Measurements from ENCODE around the gene HSPB9. TPM values are rescaled to one million over a fixed set of nuclear protein-coding genes. Genes with fewer than 3 reads are reported as not detected.

The HSPB9 gene
- total RNA-seq, 2 experiments from 2014 or later, result not detected

DNA sequence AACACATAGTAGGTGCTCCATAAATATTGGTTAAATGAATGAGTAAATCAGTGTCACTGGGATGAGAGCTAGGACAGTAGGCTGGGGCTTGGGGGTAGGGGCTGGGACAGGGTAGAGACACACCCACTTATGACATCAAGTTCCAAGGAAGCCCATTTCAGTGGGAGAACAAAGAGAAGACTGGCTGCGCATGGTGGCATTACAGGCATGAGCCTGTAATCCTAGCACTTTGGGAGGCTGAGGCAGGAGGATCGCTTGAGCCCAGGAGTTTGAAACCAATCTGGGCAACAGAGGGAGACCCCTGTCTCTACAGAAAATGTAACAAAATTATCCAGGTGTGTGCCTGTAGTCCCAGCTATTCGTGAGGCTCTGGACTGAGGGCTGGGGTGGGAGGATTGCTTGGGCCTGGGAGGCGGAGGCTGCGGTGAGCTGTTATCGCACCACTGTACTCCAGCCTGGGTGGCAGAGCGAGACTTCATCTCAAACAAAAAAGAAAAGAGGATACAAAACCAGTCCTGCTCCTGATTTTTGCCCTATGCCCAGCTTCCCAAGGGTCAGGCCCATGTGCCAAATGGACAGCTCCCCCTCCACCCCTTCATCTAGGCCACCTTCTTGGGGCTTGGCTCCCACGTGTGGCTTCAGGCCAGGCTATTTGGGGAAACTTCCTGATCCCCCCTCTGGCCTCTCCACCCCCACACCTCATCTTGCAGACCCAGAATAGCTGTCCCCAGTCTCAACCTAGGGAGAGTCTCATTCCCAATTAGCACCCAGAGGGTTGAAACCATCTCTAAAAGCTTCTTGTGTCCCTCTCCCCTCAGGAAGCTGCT, 31.4 kb upstream of the HSPB9 start:
- Mint-ChIP-seq H3K27me3 (peaks cover 19% of the 10 kb centered on the region), H3K4me1 (no peaks in the 10 kb centered on the region), H3K36me3 (ENCODE audit: low read depth) (no peaks in the 10 kb centered on the region), H3K27ac (no peak overlapping the region), H3K4me3 (no peak overlapping the region), H3K9me3 (no peaks in the 10 kb centered on the region)
- ChIA-PET POLR2A (no interaction called here), CTCF (interaction anchor here (1.1 to 1.9 kb wide), 8 partner anchors 10 to 57 kb away, joined by 3 to 8 read pairs (median 4); no protein-coding TSS in a partner anchor)
- no peak for DNase-seq

DNA sequence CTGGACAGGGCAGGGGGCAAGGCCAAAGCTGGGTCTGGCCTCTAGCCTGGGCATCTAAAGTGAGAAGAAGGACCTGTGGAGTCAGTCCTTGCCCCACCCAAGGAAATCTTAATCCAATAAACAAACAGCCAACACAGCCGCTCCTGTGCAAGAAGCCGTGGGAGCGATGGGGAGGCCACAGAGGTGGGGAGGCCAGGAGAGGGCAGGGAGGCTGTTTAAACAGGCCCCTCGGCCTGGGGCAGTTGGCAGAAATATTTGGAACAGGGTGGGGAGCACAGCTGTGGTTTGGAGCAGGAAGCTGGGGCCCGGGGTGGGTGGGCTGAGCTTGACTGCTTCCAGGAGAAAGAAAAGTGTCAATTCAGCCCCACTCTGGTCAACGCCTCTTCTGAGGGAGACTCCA, 29.7 kb upstream of the HSPB9 start:
- H3K27me3 Mint-ChIP-seq, result peaks cover 34% of the 10 kb centered on the region
- CTCF ChIA-PET, result interaction anchor here (1.3 to 1.9 kb wide), 3 partner anchors 18 to 65 kb away, joined by 3 to 4 read pairs (median 3); no protein-coding TSS in a partner anchor
- no peaks in the 10 kb centered on the region for H3K9me3 Mint-ChIP-seq
- POLR2A ChIA-PET, result no interaction called here
- no peak overlapping the region for H3K27ac Mint-ChIP-seq
- no peak overlapping the region for H3K4me3 Mint-ChIP-seq
- H3K36me3 Mint-ChIP-seq (ENCODE audit: low read depth), result no peaks in the 10 kb centered on the region
- no peak for DNase-seq
- H3K4me1 Mint-ChIP-seq, result peaks cover 6% of the 10 kb centered on the region

DNA sequence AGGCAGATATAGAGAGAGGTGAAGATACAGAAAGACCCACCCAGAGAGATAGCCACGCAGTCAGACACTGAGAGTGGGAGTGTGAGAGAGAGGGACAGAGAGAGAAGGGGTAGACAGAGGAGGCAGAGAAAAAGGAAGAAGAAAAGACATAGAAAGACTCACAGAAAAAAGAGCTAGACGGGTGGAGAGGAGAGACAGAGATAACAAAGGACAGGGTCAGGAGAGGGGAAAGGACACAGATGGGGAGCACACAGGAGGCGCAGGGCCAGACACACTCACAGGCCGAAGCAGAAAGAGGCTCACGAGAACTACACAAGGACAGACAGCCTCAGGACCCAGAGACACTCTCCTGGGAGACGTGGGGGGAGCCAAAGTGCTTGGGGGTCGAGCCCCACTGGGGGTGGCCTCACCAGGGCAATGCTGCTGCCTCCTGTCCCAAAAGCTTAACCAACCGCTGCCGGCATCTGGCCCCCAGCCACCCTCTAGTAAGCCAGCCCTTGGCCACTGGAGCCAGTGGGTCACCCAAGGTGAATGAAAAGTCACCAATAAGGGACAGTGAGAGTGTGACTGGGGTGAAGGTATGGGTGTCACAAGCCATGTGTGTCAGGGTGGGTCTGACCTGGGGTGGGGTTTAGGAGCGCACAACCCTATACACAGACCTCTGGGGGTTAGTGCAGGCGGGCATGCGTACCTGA, 28.1 kb upstream of the HSPB9 start:
- Mint-ChIP-seq H3K9me3 (no peaks in the 10 kb centered on the region), H3K27me3 (peaks cover 39% of the 10 kb centered on the region), H3K27ac (no peak overlapping the region), H3K36me3 (ENCODE audit: low read depth) (no peaks in the 10 kb centered on the region), H3K4me3 (no peak overlapping the region), H3K4me1 (peaks cover 8% of the 10 kb centered on the region)
- no peak for DNase-seq
- POLR2A ChIA-PET, result no interaction called here
- CTCF ChIA-PET, result interaction anchor here (0.6 kb wide), 1 partner anchor 251 kb away, joined by 3 read pairs; no protein-coding TSS in a partner anchor

DNA sequence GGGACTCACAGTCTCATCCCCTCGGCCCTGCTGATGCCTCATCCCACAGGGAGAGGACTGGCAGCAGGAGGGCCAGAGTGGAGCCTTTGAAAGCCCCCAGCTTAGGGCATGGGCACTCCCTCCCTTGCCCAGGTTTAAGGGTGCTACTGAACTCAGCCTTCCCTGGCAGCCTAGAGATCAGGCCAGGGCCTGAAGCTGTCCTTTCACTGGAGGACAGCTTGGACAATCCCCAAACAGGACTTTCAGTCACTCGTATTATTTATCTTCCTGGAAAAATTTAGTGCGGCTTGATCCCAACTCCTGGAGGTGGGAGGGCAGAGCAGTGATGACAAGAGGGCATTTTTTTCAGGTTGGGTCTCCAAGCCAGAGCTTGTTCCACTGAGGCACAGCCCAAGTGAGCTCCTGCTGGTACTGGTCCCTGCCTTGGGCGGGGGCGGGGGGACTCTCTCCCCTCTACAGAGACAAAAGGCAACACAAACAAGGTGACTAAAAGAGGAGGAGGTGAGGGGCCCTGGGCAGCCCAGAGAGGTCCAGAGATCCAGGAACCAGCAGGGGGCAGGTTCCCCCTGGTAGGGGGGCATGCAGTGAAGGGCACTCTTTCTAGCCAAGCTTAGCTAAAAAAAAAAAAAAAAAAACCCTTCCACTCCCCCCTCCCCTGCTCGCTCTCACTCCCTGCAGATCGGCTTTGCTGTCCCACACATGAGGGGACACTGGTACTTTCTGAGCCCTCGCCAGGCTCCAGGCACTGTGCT, 26.1 kb upstream of the HSPB9 start:
- no peak overlapping the region for H3K27ac Mint-ChIP-seq
- H3K4me3 Mint-ChIP-seq, result no peak overlapping the region
- no peak for DNase-seq
- no peaks in the 10 kb centered on the region for H3K36me3 Mint-ChIP-seq (ENCODE audit: low read depth)
- ChIA-PET CTCF (interaction anchor here (0.7 to 2.0 kb wide), 7 partner anchors 8 to 71 kb away, joined by 3 to 7 read pairs (median 3); partner anchors contain the start of gene DHX58), POLR2A (no interaction called here)
- H3K4me1 Mint-ChIP-seq, result peaks cover 8% of the 10 kb centered on the region
- H3K27me3 Mint-ChIP-seq, result peaks cover 33% of the 10 kb centered on the region
- H3K9me3 Mint-ChIP-seq, result no peaks in the 10 kb centered on the region

DNA sequence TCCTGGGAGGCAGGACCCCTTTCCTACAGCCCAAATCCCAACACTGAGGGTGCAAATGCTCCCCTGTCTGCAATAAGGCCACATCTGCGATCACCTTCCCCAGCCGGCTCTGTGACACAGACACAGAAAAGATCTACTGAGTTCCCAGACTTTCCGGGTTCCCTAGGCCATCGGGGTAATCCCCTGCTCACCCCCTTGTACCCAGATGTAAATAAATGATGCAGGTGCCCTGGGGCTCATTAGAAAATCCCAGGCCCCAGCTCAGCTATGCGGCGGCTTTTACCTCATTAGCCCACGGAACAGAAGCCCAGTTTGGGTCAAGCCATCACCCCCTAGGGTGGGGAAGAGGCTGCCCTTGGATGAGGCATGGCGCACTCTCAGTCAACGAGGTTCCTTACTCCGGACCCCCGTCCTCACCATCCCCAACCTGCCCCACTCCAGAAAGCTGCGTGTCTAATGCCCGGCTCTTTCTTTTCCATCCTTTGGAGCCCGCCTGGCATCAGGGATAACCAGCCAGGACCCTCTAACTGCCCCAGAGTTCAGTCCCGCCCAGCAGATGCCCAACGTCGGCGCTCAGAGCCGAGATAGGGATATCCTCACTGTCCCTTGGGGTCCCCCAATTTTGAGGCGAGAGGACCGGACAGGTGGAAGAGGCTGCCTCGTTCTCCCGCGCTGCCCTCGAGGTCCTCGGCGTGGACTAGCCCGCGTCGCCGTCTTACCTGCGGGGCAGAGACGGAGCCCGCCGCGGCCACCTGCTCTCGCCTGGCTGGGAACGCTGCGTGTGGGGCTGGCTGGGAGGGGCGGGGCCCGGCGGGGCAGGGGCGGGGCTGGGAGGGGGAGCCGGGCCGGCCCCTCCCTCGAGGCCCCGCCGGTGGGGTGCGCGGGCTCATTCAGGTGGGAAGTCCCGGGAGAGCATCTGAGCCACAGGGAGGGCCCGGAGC, 24.6 kb upstream of the HSPB9 start, which contains the start of gene ZNF385C:
ZNF385C (minus strand) TSS at position 783 of the 941 bp plus-strand sequence. CDS start 35,417 bp downstream, outside the sequence.
- CTCF ChIA-PET, result interaction anchor here (1.1 to 2.0 kb wide), 6 partner anchors 14 to 33 kb away, joined by 3 to 7 read pairs (median 3); partner anchors contain the start of gene DHX58
- no peak within 1 kb of the TSS for H3K4me3 Mint-ChIP-seq
- no peak within 1 kb of the TSS for H3K27ac Mint-ChIP-seq
- DNase-seq, result peak; percentile 21
- no peaks in the 10 kb centered on the region for H3K9me3 Mint-ChIP-seq
- no peaks in the 10 kb centered on the region for H3K36me3 Mint-ChIP-seq (ENCODE audit: low read depth)
- H3K27me3 Mint-ChIP-seq, result peaks cover 30% of the 10 kb centered on the region
- H3K4me1 Mint-ChIP-seq, result peaks cover 8% of the 10 kb centered on the region
- POLR2A ChIA-PET, result no interaction called here

DNA sequence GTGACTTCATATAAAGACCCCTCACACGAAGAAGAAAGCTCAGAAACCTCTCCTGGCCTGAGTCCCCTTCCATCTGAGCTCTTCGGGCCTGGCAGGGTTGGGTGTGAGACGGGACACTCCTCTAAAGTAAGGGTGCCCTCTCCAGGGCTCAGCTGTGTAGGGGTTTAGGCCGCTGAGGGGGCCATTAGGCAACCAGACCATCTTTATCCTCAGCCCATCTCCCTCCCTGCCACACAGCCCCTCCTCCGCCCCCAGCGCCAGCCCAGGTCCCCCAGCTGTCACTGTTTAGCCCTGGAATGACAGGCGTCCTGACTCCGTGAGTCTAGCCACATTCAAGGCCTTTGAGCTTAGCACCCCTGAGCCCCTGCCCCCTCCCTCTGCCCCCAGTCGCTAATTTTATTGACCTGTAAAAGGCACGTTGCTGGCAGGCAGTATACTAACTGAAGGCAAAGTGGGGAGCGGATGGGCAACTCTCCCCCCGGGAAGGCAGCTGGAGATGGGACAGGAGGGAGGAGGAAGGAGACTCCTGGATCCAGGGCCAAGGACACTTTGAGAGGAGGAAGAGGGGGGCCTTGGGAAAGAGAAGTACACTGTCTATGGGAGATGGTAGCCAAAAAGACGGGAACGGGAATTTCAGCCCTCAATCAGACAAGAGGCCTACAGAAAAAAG, 23.7 kb upstream of the HSPB9 start:
- H3K4me1 Mint-ChIP-seq, result peaks cover 8% of the 10 kb centered on the region
- H3K4me3 Mint-ChIP-seq, result no peak overlapping the region
- H3K9me3 Mint-ChIP-seq, result no peaks in the 10 kb centered on the region
- CTCF ChIA-PET, result interaction anchor here (1.1 to 1.6 kb wide), 2 partner anchors 31 to 33 kb away, joined by 3 to 6 read pairs; no protein-coding TSS in a partner anchor
- no peak for DNase-seq
- POLR2A ChIA-PET, result no interaction called here
- H3K36me3 Mint-ChIP-seq (ENCODE audit: low read depth), result no peaks in the 10 kb centered on the region
- peaks cover 30% of the 10 kb centered on the region for H3K27me3 Mint-ChIP-seq
- no peak overlapping the region for H3K27ac Mint-ChIP-seq

DNA sequence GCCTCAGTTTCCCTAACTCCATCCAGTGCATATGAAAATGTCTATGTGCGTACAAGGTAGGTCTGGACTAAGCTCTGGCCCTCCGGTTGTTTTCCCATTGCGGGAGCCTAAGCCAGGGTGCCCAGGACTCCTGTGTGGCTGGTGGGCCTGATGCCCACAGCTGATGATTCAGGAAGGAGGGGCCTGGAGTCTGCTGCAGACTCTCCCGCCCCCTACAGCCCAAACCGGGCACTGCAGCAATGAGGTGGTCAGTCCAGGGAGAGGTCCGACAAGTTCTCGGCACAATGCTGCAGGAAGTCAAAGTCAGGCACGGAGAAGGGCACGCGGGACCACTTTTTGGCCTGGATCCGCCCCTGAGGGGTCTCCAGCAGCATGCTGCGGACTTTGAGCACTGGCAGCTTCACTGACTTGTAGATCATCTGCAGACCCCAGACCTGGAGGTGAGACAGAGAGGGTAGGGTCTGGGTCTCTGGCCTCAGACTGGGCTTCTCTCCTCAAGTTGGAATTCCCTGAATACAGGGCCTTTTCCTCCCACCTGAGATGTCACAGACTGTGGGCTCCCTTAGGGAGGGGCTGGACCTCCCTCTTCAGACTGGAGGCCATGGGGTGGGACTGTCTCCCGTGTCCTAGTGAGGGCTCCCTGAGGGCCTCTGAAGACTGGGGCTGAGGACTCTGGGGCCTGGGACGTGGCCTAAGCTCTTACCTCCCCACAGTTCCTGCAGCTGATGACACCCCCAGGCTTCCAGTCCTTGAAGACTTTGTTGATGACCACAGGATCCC, 20.9 kb upstream of the HSPB9 start:
- Mint-ChIP-seq H3K9me3 (no peaks in the 10 kb centered on the region), H3K36me3 (ENCODE audit: low read depth) (peaks cover 6% of the 10 kb centered on the region), H3K4me1 (peaks cover 11% of the 10 kb centered on the region), H3K4me3 (no peak overlapping the region), H3K27ac (no peak overlapping the region), H3K27me3 (peaks cover 18% of the 10 kb centered on the region)
- DNase-seq, result peak; percentile 66
- ChIA-PET POLR2A (no interaction called here), CTCF (interaction anchor here (0.6 to 2.1 kb wide), 10 partner anchors 9 to 84 kb away, joined by 3 to 9 read pairs (median 4); no protein-coding TSS in a partner anchor)

DNA sequence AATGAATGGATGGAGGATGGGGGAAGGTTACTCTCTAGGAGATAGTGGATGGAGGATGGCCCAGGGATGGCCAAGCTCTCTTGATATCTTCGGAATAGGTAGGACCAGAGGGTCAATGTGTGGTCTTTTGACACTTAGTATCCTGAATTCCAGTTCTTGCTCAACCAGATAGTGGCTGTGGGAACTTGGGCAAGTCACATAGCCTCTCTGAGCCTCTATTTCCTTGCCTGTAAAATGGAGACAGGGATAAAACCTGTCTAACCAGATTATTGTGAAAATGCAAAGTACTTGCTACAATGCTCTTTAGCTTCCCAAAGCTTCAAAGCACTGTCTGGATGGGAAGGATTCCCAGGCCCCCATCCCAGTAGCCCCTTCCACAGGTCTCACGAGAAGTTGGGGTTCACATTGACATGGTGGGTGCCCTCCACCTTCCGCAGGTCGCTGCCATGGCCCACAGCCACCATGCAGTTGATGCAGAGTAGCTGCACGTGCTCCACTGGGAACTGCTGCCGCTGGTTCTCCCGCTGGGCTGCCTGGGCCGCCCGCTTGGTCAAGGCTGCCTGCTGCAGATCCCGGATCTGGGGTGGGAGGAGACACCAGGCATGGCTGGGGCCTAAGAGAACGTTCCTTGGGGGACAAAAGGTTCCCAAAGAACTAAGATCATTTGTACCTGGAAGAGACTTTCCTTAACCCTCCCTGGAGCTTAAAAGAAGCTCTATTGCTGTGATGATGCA, 19.2 kb upstream of the HSPB9 start:
- ChIA-PET POLR2A (interaction anchor here (0.7 kb wide), 1 partner anchor 27 kb away, joined by 4 read pairs; no protein-coding TSS in a partner anchor), CTCF (interaction anchor here (0.6 to 1.7 kb wide), 6 partner anchors 30 to 302 kb away, joined by 3 to 5 read pairs (median 4); partner anchors contain the start of gene NKIRAS2)
- no peak overlapping the region for H3K27ac Mint-ChIP-seq
- H3K4me3 Mint-ChIP-seq, result no peak overlapping the region
- no peaks in the 10 kb centered on the region for H3K9me3 Mint-ChIP-seq
- H3K27me3 Mint-ChIP-seq, result peaks cover 5% of the 10 kb centered on the region
- no peak for DNase-seq
- H3K36me3 Mint-ChIP-seq (ENCODE audit: low read depth), result peaks cover 13% of the 10 kb centered on the region
- H3K4me1 Mint-ChIP-seq, result peaks cover 16% of the 10 kb centered on the region

DNA sequence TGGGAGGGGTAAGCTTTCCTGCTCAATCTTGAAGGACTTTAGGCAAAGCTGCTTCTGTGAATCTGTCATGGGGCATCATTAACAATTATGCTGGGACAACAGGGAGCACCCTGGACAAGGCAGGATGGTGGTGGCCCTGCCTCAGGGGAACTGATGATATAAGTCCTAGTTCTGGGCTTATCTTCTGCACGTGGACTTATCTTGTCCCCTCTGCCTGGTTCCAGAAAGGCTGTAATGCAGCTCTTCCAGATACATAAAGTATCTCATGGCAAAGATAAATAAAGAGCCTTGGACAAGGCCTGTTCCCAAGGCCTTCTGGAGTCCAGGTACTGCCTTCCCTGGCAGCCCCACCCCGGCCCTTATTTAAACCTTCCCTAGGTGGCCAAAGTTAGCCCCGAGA, 18.3 kb upstream of the HSPB9 start:
- Mint-ChIP-seq H3K4me1 (peaks cover 24% of the 10 kb centered on the region), H3K27ac (no peak overlapping the region), H3K27me3 (peaks cover 2% of the 10 kb centered on the region), H3K9me3 (no peaks in the 10 kb centered on the region), H3K4me3 (no peak overlapping the region), H3K36me3 (ENCODE audit: low read depth) (peaks cover 15% of the 10 kb centered on the region)
- ChIA-PET POLR2A (no interaction called here), CTCF (interaction anchor here (0.6 to 1.7 kb wide), 5 partner anchors 31 to 301 kb away, joined by 3 to 5 read pairs (median 4); partner anchors contain the start of gene NKIRAS2)
- no peak for DNase-seq

DNA sequence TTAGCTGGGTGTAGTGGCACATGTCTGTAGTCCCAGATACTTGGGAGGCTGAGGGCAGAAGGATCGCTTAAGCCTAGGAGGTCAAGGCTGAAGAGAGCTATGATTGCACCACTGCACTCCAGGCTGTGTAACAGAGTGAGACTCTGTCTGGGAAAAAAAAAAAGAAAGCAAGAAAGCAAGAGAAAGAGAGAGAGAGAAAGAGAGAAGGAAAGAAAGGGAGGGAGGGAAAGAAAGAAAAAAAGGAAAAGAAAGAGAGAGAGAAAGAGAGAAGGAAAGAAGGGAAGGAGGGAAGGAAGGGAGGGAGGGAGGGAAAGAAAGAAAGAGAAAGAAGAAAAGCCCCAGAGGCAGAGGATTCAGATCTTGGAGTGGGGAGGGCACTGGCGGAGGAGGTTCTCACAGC, 16.6 kb upstream of the HSPB9 start:
- H3K4me3 Mint-ChIP-seq, result no peak overlapping the region
- H3K27me3 Mint-ChIP-seq, result no peaks in the 10 kb centered on the region
- H3K27ac Mint-ChIP-seq, result no peak overlapping the region
- H3K4me1 Mint-ChIP-seq, result peaks cover 36% of the 10 kb centered on the region
- peaks cover 24% of the 10 kb centered on the region for H3K36me3 Mint-ChIP-seq (ENCODE audit: low read depth)
- POLR2A ChIA-PET, result no interaction called here
- H3K9me3 Mint-ChIP-seq, result no peaks in the 10 kb centered on the region
- CTCF ChIA-PET, result interaction anchor here (0.8 to 2.4 kb wide), 5 partner anchors 10 to 88 kb away, joined by 3 to 7 read pairs (median 4); partner anchors contain the start of genes DNAJC7 and NKIRAS2
- DNase-seq, result no peak

Measured in activated CD4-positive, alpha-beta T cell treated with anti-CD3 and anti-CD28 coated beads, Interleukin-2, amount 10 ng/mL, durations not matched to agents 7 days and 5 days (primary cell).